Suppressor macrophage treated with lipopolysaccharide for 1 hour (primary cell): ENCODE results near the gene C17orf107.
"Not testable (repeated sequence)": the region's sequence is repeated elsewhere in the genome, so short reads cannot be mapped to it uniquely, and the experiment has no call there.

Experiments
- DNase-seq, 3 donors: peaks; one replicate each; pipeline ENCODE4 v3.0.0-alpha.2; 2020 to 2022

The C17orf107 gene

DNA sequence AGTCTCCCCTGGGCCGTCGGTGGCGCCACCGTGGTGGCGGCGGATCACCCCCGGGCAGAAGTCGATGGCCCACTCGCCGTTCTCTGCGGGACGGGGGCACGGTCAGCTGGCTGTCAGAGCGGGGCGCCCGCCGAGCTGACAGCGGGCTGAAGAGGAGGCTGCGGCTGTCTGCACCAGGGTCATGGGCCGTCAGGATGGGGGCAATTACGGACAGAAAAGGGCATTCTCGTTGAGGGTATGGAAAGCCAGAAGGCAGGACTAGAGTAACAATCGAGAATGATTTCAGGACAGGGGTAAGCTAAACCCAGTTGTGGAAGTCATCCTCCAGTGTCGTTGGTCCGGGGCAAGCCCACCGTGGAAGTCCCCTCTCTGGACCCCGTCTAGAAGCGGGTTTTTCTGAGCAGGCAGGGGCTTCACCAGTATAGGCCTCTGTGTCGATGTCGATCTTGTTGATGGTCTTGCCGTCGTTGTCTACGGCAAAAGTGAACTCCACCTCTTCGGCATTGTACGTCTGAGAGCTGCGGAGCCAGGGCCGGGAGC is 1.8 kb downstream of the C17orf107 start:
- no peak for DNase-seq

DNA sequence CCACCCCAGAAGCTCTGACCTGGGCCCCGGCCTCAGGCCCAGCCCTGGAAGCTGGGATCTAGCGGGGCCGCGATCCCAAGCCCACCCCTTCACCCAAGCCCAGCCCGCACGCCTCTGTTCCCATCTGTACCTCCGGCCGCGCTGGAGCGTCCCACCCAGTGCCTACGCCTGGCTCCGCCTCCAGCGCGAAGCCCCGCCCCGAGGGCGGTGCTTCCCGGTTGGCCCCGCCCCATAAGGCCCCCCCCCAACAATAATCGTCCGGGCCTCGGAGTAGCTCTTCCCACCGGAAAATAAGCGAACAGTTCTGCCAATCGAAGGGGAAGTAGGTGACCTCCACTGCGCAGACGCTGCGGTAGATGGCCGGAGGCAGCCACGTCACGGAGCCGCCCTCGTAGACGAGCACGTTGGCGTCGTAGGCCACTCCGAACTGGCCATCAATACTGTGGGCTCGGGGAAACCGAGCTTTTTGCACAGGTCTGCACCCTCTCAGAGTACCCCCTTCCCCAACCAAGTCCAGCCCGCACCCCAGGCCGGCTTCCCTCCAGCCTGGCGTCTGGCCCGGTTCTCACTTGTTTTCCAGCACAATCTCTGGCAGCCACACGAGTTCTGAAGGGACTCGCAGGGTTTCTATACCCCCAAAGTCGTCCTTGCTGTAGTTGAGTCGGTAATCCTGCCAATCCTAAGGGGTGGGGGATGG is 2.5 kb downstream of the C17orf107 start:
- DNase-seq: peak; percentile 70 to 83 (median 83)

DNA sequence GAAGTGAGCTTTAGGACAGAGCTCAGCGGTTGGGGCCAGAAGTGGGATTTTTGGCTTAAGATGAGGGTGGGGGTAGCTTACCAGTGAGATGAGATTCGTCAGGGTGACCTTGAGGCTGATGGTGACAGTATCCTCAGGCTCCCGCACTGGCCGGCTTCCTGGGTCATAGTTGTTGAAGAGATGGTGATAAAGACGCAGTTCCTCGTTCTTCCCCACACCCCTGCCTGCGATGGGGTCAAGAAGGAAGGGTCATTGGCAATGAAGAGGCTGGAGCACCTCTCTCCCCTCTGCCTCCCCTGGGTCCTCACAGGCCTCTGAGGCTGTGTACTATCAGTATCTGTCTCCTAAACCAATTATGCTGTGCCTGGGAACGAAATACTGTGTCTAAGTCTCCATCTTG is 3.2 kb downstream of the C17orf107 start:
- DNase-seq: no peak

DNA sequence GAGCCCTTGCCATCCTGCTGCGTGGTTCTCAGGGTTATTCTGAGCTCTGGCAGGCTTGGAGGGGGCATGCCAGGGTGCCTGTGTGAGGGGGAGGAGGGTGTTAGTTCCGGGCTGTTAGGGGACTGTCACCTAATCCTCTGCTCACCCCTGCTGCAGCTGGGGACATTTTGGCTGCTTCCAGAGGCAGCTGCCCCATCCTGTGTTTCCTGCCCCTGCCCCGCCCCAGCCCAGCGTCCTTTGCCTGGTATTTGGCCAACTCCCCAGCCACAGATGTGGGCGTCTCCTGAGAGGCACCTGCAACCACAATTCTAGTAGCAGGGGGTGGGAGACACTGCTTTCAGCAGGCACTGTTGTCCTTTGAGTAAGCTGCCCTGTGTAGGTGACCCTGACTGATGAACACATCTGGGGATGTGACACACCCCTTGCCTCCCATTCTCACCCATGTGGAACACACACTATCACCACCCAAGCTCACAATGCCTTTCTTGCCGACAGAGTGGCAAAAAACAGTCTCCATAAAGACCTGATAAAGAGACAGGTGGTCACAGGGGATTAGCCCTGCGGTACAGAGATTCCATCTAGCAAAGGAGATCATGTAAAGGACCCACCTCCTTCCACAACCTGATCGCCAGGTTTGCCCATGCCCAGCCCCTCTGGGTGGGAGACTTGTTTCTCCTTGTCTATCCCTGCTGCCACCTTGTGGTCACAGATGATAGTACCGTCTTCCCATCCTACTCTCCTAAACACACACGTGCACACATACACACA is 3.9 kb downstream of the C17orf107 start, which contains the start of gene CHRNE:
Gene CHRNE, minus strand, starts transcription at position 48 of the 768 bp plus-strand sequence. Its CDS starts 35 bp downstream, at position 13.
- peak; percentile 73 to 83 (median 76) for DNase-seq

DNA sequence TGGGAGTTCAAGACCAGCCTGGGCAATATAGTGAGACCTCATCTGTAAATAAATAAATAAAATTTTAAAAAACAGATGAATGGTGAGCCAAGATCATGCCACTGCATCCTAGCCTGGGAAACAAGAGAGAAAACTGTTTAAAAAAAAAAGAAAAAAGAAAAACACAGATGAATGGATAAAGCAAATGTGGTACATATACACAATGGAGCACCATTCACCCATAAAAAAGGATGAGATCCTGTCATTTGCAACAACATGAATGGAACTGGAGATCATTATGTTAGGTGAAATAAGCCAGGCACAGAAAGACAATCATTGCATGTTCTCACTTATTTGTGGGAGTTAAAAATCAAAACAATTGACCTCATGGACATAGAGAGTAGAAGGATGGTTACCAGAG is 7.3 kb downstream of the C17orf107 start:
- not testable (repeated sequence) for DNase-seq

DNA sequence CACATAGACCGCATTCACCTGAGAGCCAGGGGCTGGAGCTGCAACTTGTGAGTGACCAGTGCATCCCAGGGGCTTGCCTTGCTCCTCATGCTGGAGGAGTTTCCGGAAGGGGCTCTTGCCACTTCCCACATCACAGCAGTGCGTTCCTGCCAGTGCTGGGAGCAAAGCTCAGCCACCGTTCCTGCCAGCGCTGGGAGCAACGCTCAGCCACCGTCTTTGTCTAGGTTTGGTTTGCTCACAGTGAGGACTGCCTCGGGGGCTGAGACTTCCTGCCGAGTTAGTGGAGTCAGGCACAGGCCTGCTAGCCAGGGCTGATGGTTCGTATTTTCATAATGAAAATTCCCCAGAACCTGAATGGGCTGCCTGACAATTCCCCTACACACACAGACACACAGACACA is 9.0 kb downstream of the C17orf107 start:
- DNase-seq: no peak

DNA sequence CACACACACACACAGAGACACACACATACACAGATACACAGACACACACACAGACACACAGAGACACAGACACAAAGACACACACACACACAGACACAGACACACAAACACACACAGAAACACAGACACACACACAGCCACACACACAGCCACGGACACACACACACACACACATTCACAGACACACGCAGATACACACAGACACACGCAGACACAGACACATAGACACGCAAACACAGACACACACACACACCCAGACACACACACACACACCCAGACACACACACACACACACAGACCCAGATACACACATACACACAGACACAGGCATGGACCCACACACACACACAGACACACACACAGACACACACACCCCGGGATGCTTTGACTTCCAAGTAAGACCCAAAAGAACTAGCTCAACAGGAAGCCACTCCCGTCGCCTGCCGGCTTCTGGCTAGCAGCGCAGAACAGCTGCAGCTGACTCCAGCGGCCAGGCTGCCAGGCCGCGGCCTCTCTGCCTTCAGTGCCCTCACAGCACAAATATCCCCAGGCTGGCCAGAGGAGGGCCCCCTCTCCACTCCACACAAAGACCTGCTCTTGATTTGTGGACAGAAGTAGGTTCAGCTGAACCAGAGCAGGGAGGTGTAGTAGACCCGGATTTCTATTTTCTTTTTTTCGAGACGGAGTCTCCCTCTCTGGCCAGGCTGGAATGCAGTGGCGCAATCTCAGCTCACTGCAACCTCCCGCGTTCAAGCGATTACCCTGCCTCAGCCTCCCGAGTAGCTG is 9.6 kb downstream of the C17orf107 start:
- DNase-seq: peak; percentile 90 to 92 (median 91)

DNA sequence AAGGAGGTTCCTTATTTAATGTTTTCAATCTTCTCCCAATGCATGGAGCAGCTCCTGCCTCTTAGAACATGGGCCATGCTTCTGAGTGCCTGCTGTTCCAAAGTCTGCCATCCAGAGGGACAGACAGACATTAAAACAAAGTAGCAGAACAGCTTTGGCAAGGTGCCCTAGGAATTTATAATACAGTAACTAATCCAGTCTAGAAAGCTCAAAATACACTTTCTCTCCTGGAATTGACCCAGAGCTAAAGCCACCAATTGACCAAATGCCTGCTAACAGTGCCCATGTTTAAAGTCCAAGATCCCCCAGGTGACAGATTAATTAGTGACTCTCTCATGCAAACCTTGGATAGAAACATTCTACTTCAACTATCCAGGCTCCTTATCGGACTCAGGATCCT is 14.7 kb downstream of the C17orf107 start:
- DNase-seq: no peak

DNA sequence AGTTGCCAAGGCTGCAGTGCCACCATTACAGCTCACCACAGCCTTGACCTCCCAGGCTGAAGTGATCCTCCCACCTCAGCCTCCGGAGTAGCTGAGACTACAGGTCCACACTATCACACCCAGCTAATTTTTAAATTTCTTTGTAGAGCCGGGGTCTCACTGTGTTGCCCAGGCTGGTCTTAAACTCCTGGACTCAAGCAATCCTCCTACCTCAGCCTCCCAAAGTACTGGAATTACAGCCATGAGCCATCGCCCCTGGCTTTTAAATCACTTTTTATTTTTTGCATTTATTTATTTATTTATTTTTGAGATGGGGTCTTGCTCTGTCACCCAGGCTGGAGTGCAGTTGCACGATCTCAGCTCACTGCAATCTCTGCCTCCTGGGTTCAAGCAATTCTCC is 15.2 kb downstream of the C17orf107 start:
- DNase-seq: not testable (repeated sequence)

DNA sequence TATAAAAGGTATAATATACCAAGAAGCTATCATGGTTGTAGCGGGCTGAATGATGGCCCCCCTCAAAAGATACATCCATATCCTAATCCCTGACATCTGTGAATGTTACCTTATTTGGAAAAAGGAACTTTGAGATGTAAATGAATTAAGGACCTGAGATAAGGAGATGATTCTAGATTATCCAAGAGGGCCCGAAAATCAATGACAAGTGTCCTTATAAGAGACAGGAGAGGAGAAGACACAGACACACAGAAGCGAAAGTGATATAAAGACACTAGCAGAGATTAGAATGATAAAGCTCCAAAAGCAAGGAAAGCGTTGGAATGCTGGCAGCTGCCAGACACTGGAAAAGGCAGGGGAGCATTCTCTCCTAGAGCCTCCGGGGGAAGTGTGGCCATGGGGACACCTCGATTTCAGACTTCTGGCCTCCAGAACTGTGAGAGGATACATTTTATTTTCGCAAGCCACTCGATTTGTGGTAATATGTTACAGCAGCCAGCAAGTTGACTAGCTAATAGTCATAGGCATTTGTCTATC is 20.2 kb downstream of the C17orf107 start:
- no peak for DNase-seq

DNA sequence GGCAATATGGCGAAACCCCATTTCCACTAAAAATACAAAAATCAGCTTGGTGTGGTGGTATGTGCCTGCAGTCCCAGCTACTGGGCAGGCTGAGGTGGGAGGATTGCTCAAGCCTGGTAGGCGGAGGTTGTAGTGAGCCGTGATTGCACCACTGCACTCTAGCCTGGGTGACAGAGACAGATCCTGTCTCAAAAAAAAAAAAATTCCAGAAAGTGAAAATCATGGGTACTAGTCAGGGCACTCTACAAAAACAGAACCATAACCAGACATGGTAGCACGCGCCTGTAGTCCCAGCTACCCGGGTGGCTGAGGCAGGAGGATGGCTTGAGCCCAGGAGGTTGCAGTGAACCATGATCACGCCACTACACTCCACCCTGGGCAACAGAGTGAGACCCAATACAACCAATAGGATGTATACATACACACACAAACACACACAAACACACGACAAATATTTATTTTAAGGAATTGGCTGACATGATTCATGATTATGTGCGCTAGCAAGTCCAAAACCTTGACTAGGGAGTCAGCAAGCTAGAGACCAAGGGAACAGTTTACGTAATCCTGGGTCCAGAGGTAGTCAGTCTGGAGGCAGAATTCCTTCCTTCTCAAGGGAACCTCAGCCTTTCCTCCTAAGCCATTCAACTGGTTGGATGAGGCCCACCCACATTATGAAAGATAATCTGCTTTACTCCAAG is 21.2 kb downstream of the C17orf107 start:
- DNase-seq: peak; percentile 89 to 93 (median 92)

DNA sequence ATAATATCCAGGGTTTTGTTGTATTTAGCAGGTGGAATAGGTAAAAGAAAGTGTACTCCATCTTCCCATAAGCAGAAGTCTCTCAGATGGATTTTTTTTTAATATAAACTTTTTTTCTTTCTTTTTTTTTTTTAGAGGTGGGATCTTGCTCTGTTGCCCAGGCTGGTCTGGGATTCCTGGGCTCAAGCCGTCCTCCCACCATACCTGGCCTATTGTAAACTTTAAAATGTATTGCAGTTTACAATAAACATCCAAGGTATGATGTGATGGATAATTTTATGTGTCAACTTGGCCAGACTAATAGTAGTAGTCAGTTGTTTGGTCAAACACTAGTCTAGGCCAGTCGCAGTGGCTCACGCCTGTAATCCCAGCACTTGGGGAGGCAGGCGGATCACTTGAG is 22.0 kb downstream of the C17orf107 start:
- DNase-seq: no peak

DNA sequence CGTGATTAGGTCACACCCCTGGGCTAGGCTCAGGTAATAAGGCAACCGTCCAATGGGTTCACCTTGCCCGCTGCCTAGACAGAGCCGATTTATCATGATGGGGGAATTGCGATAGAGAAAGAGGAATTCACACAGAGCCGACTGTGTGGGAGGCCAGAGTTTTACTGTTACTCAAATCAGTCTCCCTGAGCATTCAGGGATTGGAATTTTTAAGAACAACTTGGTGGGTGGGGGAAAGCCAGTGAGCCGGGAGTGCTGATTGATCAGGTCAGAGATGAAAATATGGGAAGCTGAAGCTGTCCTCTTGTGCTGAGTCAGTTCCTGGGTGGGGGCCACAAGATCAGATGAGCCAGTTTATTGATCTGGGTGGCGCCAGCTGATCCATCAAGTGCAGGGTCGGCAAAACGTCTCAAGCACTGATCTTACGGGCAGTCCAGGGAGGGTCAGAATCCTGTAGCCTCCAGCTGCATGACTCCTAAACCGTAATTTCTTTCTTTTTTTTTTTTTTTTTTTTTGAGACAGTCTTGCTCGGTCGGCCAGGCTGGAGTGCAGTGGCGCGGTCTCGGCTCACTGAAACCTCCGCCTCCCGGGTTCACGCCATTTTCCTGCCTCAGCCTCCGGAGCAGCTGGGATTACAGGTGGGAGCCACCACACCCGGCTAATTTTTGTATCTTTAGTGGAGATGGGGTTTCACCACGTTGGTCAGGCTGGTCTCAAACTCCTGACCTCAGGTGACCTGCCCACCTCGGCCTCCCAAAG is 27.4 kb downstream of the C17orf107 start:
- peak in 2 of 3 donors; percentile 80 to 94 for DNase-seq

DNA sequence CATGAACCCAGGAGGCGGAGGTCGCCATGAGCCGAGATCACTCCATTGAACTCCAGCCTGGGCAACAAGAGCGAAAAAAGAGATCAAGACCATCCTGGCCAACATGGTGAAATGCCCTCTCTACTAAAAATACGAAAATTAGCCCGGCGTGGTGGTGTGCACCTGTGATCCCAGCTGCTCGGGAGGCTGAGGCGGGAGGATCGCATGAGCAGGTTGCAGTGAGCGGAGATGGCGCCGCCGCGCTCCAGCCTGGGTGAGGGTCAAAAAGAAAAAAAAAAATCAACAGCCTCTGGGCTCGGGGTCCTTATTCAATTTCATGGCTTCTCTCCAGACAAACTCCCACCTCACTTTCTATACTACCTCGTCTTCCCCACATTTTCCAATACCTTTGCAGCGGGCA is 29.5 kb downstream of the C17orf107 start:
- DNase-seq: no peak

DNA sequence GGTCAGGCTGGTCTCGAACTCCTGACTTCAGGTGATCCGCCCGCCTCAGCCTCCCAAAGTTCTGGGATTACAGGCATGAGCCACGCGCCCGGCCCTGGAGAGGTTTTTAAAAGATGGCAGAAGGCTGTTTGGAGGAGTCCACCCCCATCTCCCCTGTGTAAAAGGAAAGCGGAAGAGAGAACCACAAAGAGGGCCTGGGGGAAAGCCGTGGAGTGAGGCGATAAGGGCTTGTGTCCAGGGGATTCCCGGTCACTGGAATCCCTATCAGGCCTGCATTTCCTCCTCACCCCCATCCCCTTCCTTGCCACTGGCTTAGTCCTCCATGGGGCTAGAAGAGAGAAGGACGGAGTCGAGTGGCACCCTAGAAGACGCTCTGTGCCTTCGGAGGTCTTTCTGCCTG is 32.6 kb downstream of the C17orf107 start, which contains the start of gene GP1BA:
Gene GP1BA, plus strand, starts transcription at position 315 of the 400 bp plus-strand sequence. CDS start 328 bp downstream, outside the sequence.
- peak; percentile 73 to 85 (median 83) for DNase-seq

DNA sequence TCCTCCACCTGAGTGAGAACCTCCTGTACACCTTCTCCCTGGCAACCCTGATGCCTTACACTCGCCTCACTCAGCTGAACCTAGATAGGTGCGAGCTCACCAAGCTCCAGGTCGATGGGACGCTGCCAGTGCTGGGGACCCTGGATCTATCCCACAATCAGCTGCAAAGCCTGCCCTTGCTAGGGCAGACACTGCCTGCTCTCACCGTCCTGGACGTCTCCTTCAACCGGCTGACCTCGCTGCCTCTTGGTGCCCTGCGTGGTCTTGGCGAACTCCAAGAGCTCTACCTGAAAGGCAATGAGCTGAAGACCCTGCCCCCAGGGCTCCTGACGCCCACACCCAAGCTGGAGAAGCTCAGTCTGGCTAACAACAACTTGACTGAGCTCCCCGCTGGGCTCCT is 33.4 kb downstream of the C17orf107 start:
- DNase-seq: no peak

DNA sequence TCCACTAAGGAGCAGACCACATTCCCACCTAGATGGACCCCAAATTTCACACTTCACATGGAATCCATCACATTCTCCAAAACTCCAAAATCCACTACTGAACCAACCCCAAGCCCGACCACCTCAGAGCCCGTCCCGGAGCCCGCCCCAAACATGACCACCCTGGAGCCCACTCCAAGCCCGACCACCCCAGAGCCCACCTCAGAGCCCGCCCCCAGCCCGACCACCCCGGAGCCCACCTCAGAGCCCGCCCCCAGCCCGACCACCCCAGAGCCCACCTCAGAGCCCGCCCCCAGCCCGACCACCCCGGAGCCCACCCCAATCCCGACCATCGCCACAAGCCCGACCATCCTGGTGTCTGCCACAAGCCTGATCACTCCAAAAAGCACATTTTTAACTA is 34.3 kb downstream of the C17orf107 start:
- DNase-seq: no peak

DNA sequence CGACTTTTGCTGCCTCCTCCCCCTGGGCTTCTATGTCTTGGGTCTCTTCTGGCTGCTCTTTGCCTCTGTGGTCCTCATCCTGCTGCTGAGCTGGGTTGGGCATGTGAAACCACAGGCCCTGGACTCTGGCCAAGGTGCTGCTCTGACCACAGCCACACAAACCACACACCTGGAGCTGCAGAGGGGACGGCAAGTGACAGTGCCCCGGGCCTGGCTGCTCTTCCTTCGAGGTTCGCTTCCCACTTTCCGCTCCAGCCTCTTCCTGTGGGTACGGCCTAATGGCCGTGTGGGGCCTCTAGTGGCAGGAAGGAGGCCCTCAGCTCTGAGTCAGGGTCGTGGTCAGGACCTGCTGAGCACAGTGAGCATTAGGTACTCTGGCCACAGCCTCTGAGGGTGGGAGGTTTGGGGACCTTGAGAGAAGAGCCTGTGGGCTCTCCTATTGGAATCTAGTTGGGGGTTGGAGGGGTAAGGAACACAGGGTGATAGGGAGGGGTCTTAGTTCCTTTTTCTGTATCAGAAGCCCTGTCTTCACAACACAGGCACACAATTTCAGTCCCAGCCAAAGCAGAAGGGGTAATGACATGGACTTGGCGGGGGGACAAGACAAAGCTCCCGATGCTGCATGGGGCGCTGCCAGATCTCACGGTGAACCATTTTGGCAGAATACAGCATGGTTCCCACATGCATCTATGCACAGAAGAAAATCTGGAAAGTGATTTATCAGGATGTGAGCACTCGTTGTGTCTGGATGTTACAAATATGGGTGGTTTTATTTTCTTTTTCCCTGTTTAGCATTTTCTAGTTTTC is 35.0 kb downstream of the C17orf107 start:
- peak; percentile 66 to 79 (median 67) for DNase-seq

DNA sequence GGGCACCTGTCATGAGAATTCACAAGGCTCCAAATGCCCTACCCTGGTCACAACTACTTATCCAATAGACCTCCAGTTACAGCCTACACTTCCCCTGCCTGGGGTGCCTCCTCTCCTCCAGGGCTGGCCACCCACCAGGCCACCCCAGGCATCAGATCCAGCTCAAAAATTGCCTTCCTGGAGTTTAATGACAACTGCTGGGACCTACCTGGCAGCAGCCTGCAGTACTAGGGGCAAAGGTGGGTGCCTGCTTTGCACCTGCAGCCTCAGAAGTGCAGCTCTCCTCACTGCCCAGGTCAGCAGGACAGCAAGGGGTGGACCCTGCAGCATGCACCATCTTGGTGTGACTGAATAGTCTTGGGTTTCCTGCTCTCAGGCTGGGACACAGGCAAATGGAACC is 36.3 kb downstream of the C17orf107 start:
- no peak for DNase-seq

DNA sequence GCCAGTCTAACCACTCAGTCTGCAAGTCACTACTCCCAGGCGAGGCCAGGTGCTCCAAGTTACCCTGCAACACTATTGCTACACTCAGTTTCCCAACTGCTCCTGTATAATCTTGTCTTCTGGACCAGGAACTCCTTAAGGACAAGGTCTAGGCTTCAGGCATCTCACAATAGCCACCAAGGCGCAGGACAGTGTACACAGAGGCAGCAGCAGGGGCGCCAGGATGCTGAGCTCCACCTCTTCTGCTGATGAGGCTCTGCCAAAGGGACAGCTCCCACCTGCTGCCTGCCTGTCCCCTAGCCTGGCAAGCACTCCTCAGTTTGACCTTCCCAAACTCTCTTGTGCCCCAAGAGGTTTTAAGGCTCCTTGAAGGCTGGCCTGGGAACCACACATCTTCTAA is 37.1 kb downstream of the C17orf107 start:
- no peak for DNase-seq
